IPS DF 4.7 (cell line): ENCODE data around the gene PGK2.
"Not testable (repeated sequence)": the region's sequence is repeated elsewhere in the genome, so short reads cannot be mapped to it uniquely, and the experiment has no call there.

ENCODE experiments used
- DNase-seq: peaks from one replicate; pipeline ENCODE4 v3.0.0-alpha.2; 2013; ENCODE audit warnings: low spot score; ENCODE audit errors: extremely low read depth

The PGK2 gene

DNA sequence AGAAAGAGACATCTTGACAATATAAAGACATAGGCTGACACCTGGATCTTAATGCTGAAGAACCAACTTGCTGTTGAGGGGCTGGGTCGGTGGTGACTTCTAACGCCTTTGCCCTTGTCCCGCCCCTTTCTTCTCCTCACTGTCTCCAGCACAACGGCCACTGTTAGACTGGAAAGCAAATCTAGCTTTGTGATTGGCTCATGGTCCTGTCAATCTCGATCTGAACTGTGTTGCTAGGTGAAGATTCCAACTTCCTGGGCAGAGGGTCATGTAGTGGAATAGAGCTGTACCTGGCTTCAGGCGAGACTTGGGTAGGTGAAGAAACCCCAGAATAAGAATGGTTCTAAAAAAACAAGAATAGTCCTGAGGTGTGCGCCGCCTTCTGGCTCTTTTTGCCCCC is at the start of gene PGK2:
Gene PGK2, minus strand, starts transcription at position 110 of the 400 bp plus-strand sequence. Its CDS starts 98 bp downstream, at position 12.
- peak; percentile 98 for DNase-seq

DNA sequence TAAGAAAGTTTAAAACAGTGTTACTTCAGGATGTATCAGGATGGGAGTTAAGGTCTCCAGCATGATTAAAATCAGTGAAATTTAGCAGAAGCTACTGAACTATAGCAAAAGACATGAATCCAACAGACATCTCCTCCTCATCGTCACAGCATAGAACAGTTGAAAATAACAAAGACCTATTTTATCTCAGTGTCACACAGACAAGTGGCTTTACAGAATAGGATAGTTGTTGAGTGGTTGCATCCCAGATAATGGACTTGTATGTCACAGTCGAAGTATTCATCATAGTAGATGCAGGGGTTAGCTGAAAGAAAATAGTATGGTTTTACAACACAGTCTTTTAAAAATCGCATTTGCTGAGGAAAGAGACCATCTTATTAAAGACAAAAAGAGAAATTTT is 48.1 kb upstream of the PGK2 start:
- no peak for DNase-seq

DNA sequence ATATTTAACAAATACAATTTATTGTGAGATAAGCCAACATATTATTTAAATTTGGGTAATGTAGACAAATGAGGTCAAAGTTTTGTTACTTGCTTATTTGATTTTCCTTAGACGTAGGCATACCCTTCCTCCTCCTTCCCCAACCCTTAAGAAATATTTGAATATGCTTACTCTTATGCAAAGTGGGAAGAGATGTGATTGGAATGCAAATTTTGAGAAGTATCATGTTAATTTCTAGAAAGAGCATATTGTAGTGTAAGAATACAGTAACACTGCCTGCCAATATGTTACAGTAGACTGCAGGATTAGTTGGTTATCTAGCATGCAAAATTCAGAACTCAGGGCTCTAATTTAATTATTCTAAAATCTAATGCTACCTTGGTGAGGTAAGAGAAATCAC is 46.3 kb upstream of the PGK2 start:
- no peak for DNase-seq

DNA sequence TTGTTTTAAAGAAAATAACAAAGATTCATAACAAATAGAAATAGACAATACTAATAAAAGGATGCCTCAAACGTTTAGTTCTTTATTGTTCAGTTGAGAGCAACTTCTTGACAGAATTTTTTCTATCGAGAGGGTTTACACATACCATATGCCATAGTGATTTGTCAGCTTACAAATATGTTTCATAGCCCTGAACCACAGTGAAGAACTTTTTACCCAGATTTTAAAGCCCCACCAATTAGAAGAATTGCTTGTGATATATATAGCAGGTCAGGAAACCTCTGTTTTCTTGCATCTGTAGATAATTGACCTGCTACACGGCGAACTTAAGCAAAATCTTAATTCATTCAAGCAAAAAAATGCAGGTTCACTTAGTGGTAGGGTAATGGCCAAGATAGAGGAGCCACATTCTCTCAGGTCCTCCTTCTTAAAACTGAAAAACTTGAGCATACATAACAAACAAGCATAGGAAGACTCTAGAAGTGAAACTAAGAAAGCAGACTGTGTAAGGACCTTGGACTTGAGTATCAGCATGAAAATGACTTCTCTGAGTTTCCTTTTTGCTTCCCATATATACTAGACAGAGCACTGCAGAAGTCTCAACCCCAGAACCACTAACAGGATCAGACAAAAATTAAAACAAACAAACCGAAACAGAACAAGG is 39.8 kb upstream of the PGK2 start:
- no peak for DNase-seq

DNA sequence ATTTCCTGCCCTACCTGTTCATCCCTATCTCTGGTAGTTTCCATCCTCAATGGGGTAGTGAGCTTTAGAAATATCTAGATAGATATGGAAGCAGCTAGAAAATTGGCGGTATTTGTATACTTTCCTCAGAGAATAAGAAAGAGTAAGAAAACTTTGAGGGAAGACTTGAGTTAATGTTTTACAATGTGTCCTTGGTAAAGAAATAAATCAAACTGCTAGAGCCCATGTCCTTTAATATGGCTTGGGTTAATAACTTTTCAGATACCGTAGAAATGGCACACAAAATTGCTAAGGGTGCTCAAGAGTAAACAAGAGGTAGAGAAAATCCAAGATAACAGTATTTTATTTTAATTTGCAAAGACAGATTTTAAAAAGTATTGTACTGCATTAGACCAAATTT is 28.1 kb upstream of the PGK2 start:
- DNase-seq: no peak

DNA sequence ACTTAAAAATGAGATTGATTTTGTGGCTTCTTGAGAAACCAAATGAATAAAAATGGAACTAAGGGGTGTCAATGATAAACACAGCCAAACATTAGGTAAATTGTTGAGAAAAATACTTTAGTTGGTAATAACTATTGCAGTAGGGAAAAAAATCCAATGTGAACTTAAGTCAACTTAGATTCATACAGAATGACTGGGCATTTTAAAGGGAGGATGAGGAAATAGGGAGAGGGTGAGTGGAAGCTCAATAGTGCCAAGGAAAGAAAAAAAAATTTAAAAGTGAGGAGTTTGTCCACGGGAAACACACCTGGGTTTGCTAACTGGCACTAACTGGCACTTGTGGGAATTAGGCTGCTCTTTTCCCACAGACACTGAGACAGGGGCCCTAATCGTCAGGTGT is 26.2 kb upstream of the PGK2 start:
- no peak for DNase-seq

DNA sequence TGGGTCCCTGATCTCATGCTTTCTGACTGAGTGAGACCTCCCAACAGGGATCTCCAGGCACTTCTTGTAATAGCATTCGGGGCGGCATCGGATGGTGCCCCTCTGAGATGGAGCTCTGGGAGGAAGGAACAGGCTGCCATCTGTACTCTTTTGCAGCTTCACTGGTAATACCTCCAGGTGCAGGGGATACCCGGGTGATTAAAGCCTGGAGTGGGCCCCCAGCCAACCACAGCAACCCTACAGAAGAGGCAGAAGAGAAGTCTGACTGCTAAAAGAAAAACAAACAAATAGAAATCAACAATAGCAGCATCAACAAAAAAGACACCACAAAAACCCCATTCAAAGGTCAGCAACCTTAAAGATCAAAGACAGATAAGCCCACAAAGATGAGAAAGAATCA is 19.1 kb upstream of the PGK2 start:
- DNase-seq: no peak

DNA sequence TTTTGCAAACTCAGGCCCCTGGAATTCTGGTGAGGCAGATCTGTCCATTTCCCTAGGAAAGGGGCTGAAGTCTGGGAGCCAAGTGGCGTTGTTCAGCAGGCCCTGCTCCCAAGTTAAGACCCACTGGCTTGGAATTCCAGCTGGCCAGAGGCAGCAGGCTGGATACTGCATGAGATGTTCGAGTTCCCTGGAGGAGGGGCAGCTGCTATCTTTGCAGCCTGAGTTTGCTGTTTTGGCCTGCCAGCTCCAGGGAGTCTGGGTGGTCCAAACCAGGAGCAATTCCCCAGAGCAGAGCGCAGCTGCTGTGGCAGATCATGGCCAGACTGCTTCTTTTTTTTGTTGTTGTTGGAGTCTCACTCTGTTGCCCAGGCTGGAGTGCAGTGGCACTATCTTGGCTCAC is 18.2 kb upstream of the PGK2 start:
- DNase-seq: no peak

DNA sequence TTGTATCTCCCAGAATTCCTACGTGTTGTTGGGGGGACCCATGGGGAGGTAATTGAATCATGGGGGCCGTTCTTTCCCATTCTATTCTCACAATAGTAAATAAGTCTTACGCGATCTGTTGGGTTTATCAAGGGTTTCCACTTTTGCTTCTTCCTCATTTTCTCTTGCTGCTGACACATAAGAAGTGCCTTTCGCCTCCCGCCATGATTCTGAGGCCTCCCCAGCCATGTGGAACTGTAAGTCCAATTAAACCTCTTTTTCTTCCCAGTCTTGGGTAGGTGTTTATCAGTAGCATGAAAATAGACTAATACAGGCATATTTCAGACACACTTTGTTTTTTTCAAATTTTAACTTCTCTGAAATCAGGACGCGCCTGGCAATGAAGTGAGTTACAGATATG is 14.4 kb upstream of the PGK2 start:
- no peak for DNase-seq

DNA sequence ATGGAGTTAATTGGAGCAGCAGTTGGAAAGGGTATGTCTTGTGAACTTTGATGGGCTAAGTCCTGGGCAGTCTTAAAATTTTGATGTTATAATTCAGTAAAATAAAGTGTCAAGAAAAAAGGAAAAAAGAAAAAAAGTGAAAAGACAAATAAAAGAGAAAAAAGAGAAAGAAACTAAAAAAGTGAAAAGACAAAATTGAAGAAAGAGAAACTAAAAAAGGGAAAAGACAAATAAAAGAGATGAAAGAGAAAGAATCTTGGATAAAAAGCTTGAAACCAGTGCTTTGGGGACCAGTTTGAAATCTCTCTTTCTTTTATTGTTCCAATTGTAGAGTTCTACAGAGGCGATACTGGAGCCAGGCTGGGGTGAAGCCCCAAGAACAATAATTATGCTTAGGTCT is 12.0 kb upstream of the PGK2 start:
- DNase-seq: no peak

DNA sequence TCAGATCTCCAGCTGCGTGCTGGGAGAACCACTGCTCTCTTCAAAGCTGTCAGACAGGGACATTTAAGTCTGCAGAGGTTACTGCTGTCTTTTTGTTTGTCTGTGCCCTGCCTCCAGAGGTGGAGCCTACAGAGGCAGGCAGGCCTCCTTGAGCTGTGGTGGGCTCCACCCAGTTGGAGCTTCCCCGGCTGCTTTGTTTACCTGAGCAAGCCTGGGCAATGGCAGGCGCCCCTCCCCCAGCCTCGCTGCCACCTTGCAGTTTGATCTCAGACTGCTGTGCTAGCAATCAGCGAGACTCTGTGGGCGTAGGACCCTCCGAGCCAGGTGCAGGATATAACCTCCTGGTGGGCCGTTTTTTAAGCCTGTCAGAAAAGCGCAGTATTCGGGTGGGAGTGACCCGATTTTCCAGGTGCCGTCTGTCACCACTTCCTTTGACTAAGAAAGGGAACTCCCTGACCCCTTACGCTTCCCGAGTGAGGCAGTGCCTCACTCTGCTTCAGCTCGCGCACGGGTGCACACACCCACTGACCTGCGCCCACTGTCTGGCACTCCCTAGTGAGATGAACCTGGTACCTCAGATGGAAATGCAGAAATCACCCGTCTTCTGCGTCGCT is 9.9 kb upstream of the PGK2 start:
- DNase-seq: not testable (repeated sequence)

DNA sequence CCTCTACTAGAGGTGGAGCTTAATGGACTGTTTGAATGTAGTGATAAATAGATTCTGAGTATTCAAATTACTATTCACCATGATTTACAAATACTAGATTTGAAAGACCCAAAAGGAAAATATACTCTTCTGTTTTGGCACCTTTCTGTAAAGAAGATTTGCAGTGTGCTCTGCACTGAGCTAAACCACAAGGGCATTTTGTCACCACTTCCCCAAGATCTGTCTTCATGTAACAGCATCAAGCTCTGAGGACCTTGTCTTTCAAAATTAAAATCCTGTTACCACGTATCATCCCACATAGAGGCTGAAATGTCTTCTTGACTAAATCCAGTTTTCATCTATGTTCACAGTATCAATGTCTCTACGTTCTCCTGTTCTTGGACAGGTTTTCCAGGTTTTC is 3.3 kb upstream of the PGK2 start:
- DNase-seq: no peak

DNA sequence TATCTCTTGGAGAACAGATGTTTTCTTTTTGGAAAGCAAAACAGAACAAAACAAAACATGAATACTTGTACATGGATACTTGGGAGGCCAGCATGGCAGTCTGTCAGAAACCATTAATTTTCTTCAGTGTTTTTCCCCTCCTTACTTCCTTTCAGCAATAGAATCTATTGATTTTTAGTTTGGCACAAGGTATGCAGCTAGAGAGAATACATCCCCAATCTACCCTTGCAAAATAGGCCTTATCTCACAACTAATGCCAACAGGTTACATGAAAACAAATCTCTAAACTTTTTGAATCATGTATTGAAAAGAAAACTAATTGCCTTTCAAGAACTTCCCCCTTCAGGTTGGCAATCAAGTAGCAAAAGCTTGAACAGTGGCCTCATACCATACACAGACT is 2.8 kb downstream of the PGK2 start:
- no peak for DNase-seq

DNA sequence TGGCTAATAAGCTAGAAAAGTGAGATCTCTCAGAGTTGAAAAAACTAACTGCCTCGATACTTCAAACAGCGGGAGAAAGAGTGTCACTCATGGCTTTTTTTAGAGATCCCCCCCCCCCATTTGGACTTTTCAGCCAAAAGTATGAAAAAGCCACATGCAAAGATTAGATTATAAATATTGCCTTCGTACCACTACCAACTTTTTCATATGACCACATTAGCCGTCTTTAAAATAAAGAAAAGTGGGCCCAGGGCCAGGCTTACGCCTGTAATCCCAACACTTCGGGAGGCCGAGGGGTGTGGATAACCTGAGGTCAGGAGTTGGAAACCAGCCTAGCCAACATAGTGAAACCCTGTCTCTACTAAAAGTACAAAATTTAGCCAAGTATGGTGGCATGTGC is 4.4 kb downstream of the PGK2 start:
- DNase-seq: no peak

DNA sequence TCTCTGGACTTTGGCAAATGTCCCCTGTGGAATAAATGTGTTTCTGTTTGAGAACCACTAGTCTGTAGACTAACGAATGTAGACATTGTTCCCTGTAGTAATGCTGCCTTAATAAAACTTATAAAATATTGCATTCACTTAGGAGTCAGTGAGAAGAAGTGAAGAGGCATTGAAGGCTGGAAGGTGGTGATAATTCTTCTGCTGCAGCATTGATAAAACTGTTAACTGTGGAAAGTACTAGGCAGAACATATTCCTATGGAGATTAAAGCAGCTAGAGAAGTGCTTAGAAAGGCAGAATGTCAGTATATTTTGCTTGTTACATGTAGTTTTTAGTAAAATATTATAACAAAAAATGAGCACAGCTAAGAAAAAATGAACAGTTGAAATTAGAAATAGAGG is 4.8 kb downstream of the PGK2 start:
- no peak for DNase-seq

DNA sequence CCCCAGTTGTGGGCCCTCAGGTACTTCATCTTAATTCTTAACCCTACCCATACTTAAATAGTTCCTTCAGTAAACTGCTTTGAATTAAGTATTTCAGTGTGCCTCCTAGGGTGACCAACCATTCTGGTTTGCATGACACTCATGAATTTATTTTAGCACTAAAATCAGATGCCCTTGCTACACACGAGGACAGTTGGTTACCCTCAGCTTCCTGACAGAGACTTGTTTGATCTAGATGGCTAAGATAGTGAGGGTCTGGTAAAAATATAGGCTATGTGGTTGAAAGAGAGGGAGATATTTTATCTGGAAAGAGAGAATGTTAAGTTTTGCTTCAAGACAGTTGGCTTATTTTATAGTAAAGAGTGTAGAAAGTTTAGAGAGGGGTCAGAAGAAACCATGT is 10.6 kb downstream of the PGK2 start:
- no peak for DNase-seq

DNA sequence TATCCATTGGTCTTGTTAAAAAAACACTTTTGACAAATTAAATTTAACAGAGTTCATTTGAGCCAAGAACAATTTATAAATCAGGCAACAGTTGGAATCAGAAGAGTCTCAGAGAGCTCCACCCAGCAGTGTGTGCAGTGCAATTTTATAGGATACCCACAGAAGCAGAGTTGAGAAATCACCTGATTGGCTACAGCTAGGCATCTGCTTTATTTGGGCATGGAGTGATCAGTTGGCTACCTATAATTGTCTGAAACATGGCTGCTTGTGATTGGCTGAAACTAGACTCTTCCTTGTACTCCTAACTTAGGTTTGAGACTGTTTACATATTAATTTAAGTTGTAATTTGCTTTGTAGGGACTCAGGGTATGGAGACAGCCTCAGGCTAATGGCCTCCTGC is 12.0 kb downstream of the PGK2 start:
- no peak for DNase-seq

DNA sequence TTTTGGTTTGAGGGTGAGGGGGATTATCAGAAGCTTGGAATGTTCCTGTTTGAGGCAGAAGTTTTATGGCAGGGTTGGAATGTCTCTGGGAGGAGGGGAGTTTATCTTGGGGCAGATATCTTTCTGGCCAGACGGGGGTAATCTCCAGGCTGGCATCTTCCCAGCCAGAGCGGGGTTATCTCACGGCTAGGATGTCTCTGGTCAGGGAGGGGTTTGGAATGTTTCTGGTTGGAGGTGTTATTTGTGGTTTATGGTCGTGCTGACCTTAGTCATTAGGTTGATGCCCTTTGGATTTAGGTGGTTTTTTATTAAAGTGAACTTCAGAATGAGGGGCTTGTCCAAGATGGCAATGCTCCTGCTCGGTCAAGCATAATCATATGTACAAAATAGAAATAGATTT is 14.8 kb downstream of the PGK2 start:
- DNase-seq: no peak

DNA sequence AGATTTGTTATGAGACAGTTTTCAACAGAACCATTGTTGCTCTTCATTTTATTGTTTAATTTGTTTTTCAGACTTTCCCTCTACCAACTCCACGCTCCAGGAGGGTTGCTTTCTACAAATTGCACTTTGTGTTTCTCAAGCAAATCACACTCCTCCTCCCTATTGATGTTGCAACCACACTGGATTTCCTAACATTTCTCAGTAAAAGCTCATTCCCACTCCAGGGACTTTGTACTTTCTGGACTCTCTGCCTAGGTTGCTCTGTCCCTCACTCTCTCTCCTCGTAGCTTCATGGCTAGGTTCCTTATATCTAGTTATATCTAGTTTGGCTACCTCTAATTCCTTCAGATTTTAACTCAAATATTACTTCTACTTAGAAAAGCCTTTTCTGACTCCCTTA is 20.3 kb downstream of the PGK2 start:
- no peak for DNase-seq

DNA sequence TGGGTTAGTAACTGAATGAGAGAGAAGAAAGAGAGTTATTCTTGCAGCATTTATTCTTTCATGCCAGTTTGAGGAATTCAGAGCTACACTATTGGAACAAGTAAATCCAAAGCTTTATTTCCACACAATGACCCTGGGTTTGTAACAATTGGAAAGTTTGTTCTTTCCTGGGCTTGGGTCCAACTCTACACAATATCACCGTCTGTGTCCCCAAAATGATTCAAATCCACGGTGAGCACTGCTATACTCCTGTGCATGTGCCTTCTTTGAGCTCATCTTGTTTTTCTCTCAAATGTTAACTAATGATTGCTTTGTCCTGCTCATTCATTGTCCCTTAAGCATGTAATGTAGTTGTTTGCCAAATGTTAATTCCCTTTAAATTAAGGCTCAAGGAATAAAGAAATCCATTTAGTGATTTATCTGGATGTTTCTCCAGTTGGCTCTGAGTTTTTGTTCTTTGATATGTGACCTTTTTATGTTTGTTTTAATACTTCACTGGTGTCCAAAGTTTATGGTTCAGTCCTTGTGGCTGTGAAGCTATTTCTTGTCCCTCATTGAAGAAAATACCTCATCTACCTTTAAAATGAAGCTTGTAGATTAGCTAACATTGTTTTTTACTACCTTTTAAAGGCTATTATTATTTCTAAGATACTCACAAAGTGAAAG is 22.4 kb downstream of the PGK2 start:
- no peak for DNase-seq

DNA sequence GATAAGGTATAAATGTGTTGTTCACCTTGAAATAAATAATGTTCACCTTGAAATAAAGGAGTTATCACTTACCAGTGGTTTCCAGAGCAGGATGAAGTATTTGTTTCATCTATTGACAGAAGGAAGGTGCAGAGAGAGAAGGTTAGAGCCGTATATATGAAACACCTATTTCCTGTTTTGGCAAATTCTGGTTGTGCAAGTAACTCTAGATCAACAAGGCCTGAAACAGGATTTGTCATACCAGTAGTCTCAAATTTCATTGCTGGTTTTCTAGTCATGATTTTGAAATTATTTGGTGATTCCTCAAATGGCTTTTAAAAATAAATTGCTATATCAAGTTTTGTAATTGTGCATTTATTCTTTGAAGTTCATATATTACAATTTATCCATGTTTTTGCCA is 42.8 kb downstream of the PGK2 start, which contains the start of gene CRISP3:
Gene CRISP3, minus strand, starts transcription at position 130 of the 400 bp plus-strand sequence. Its CDS starts 21 bp downstream, at position 109.
- DNase-seq: no peak

DNA sequence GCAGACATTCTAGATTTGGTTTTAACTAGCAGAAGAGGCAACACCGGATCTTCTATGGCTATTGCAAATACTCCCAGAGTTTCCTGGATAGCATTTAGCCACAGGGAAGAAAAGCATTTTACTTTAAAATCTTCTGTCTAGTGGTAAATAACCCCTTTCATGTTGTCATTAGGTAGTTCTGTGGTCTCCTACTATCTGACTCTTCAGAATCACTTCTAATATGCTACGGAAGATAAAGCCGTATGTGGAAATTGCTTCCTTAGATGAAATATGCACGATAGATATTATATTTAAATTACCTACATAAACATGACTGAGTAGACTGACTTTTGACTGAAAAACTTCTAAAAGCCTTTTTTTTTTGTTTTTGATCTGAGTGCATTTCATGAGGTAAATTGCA is 43.7 kb downstream of the PGK2 start:
- DNase-seq: no peak

DNA sequence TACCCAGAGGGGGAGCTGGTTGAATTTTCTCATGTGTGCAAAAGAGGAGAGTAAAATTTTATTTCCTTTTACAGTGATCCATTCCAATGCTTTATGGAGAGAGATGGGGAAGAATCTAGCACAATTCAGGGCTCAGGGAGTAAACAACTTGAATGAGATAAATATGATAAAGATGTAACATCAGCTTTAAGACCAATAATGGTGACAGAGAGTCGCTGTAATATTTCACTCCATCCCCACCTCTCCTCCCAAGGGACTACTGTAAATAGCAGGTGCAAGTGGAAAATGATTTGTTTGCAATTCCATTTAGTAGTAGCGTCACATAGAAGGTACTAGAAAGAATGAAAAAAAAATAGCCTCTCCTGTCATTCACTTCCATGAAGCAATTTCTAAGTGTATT is 47.7 kb downstream of the PGK2 start:
- DNase-seq: no peak
